Fibroblast of skin of right biceps (primary cell): Measurements from ENCODE around the gene VEPH1.

Experiments used
- DNase-seq: peaks from one replicate; pipeline ENCODE4 v3.0.0-alpha.2; 2013

Gene VEPH1

DNA sequence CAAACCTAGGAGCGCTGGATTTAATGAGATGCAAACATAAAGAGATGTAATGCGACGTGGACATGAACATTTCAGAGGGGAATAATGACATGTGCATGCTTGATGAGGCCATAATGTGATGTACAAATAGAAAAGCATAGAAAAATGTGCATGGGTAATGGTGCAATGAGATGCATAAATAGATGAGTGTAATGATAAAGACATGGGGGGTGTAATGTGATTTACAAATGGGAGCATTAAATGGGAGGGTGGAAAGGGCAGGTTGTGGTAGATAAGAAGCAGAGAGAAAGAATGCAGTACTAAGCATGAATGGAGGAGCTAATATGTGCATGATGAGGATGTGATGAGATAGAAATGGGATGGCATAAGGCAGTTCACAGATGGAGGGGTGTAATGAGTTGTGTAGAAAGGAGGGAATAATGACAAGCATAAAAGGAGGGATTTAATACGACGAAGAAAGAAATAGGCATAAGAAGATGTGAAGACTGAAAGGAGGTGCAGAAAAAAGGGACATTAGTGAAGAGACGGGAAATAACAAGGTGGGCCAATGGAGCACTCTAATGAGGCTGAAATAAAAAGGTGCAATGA, 205.8 kb downstream of the VEPH1 start:
- DNase-seq = no peak

GRCh38 chr3:157294953-157295352, 208.3 kb downstream of the VEPH1 start:
- no peak for DNase-seq

- DNase-seq = peak; percentile 41
These were observed 208.7 kb downstream of the VEPH1 start for GRCh38 chr3:157294491-157294890.

GRCh38 chr3:157290766-157291165, 212.4 kb downstream of the VEPH1 start:
- peak; percentile 96 for DNase-seq

- DNase-seq = peak; percentile 41
These were observed 217.2 kb downstream of the VEPH1 start for GRCh38 chr3:157285966-157286365.

- no peak for DNase-seq
These were observed 218.1 kb downstream of the VEPH1 start for GRCh38 chr3:157285141-157285540.

GRCh38 chr3:157284688-157285087, 218.5 kb downstream of the VEPH1 start:
- no peak for DNase-seq

DNA sequence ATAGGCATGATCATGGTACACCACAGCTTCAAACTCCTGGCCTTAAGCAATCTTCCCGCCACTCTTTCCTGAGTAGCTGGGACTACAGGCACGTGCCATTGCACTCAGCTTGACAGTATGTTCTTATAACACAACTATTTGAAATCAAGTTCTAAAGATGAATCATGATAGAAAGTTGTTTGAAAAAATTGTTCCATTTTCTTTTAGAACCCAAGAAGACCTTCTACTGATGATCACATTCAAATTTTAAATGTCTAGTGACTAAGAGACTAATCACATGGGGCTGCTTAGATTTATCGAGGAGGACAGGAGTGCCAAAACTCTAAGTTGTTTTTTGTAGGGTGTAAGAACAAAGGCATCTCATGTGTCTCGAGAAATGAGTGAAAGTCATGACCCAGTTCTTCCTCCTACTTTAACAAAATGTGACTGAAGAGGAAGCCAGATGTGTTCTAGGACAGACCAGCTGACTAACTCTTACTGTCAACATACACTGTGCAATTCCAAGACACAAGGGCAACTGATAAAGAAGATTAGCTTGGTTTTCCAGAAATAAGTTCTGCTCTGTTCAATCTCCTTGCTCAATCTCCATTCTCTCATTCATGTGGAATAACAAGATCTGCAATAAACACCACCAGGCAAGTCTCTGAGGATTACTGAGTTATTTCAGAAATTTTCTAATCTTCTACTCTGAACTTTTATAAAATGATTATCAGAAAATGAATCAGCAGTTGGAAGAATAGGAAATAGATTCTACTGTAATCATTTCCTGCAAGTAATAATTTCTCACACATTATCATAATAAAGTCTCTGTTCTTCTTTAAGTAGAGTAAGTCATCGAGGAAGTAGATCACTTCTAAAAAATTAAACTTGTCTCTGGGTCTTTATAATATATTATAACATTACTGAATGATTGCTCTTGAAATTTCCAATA, 220.7 kb downstream of the VEPH1 start:
- DNase-seq = peak; percentile 97

DNA sequence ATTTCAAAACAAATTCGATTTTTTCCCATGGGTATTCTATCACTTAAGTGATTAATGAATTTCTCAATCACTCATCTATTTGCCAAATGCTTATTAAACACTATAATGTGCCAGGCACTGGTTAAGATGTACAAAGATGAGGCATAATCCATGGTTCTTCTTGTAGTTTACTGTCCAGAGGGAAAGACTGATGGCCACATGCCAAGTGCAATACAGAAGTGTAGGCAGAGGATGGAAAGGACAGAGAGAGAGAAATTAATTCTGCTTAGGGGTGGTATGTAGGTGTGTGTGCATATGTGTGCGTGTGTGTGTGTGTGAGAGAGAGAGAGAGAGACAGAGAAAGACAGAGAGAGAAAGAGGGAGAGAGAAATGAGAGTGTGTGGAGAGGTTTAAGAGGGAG, 222.4 kb downstream of the VEPH1 start:
- DNase-seq = no peak

GRCh38 chr3:157280354-157280753, 222.9 kb downstream of the VEPH1 start:
- DNase-seq = no peak

DNA sequence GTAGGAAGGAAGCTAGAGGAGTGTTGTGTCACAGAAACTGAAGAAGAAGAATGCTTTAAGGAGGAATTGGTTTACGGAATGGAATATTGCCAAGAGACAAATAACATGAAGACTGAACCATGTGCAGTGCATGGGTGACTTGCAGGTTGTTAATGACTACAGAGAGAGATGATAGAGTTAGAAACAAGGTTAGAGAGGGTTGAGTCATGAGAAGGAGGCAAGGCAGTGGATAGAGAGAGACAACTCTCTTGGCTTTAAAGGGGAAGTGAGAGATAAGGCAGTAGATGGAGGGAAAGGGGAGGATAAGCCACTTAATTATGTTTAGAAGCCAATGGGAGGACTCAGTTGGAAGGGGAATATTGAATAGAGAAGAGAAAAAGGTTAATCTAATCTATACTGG, 224.0 kb downstream of the VEPH1 start:
- DNase-seq = peak; percentile 30

- no peak for DNase-seq
These were observed 226.4 kb downstream of the VEPH1 start for GRCh38 chr3:157276801-157277200.

- DNase-seq = peak; percentile 25
These were observed 227.4 kb downstream of the VEPH1 start for GRCh38 chr3:157275832-157276231.

DNA sequence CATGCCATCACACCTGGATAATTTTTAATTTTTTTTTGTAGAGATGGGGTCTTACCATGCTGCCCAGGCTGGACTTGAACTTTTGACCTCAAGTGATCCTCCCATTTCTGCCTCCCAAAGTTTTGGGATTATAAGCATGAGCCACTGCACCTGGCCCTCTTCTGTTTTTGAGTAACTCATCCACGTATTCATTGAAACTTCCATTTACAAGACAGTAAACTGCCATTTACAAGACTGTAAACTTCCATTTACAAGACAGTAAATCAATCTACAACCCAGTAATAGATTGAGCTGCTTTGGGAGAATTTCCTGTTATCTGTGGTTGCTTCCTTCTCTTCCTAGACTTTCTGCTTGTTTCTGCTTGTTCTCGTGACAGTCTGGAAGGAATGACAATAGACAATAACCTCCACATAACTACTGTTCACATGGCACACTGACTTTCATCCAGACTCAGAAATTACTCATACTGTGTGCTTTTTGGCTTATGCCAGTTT, 228.5 kb downstream of the VEPH1 start:
- no peak for DNase-seq

DNA sequence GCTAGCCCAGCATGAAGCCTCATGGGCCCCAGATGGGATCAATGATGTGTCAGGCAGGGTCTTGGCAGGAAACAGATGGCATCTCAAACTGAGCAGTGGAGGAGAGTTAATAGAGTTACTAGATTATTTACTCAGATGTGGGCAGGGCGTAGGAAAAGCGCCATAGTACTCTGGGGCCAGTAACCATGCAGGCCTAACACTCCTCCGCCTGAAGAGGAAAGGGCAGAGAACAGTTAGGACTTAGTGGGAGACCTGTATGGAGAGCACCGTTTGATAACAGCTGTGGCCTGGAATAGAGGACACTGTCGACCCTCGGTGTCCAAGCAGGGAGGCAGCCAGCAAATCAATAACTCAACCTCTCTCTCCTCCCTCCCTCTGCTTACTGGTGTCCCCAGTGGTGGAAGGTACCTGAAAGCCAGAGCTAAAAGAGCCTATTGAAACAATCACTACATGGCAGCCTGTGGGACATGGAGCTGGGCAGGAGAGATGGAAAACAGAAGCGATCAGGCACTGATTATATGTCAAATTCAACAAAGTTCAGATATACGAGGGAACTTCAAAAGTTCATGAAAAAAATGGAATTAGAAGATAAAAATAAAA, 231.8 kb downstream of the VEPH1 start:
- no peak for DNase-seq

DNA sequence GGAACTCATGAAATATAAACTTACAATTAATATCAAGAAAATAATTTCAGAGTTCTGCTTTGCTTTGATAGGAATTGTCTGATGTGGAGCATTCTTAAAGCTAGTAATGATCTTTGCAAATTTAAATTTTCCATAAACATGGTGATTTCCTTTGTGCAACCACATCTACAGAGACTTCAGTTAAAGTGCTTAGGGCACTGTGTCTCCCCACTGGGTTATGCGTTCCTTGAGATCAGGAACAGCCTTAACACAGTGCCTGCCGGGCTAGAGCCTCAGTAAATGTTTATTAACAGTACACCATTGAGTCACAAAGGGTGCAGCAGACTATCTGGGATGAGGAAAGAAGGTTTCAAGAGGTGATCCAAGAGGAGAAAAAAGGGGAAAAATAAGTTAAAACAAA, 235.2 kb downstream of the VEPH1 start:
- DNase-seq = no peak

GRCh38 chr3:157265931-157266330, 237.3 kb downstream of the VEPH1 start:
- DNase-seq = no peak

DNA sequence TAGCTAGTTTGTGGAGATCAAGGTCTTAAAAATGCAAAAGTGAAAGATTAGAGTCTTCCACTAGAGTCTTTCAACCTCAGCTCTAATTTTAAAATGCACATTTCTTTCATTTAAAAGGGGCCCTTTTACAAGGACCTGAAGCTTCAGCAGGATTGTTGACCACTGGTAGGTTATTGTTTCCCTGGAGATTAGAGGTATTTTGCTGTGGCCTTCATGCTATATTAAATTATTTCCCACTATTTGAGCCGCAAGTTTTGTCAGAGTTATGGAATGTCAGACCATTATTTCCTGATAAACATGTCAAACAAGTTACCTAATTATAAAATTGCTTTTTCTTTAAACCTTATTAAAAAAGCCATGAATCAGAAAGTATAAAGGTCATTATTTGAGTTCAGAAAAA, 240.2 kb downstream of the VEPH1 start:
- peak; percentile 41 for DNase-seq

- DNase-seq = peak; percentile 79
These were observed 242.2 kb downstream of the VEPH1 start for GRCh38 chr3:157261000-157261399.

DNA sequence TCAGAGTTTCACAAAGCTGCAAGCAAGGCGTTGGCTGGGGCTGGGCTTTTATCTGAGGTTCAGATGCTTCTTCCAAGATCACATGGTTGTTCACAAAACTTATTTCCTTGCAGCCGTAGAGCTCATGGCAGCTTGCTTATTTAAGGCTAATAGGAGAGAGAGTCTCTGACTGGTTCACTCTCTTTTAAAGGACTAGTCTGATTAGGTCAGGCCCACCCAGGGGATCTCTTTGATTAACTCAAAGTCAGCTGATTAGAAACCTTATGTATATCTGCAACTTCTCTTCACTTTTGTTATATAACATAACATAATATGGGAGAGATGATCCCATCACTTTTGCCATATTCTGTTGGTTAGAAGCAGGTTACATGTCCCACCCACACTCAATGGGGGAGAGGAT, 243.4 kb downstream of the VEPH1 start:
- no peak for DNase-seq

GRCh38 chr3:157257101-157257500, 246.1 kb downstream of the VEPH1 start:
- DNase-seq = no peak

DNA sequence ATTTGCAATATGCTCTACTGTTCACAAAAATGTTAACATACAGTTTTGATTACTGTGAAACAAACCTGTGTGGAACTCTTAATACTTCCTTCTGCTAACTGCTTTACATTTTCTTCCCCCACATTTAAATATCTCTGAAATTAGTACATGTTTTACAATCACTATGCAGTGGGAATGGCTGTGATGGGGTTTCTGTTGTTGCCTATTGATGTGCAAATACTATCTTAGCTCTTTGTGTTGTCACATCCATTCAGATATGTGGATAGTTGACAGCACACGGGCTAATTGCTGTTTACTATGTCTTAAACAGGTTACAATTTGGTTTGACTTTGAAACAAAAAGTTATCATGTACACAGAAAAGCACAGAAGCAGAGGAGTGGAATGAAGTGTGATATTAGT, 247.4 kb downstream of the VEPH1 start:
- no peak for DNase-seq

DNA sequence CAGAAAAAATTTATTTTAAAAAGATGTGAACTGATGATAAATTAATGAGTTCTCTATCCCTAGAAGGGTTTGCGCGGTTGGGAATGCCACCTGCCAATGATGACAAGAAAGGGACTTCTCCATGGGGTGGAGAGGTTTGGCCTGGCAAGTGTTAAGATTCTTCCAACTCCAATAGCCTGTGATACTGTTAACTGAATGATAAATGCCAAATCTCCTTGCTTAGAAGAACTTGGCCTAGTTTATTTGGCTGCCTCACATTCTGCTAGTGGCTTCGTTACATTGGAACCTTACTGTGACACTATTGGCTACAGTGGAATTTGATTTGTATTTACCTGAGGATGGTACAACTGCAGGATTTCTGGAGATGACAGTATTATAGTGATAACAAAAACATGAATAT, 251.5 kb downstream of the VEPH1 start:
- no peak for DNase-seq

- DNase-seq = no peak
These were observed 253.6 kb downstream of the VEPH1 start for GRCh38 chr3:157249606-157250005.
